Duodenal mucosa (tissue), 2 donors: ENCODE measurements around the gene IL31RA.
"Not testable (repeated sequence)": the region's sequence is repeated elsewhere in the genome, so short reads cannot be mapped to it uniquely, and the experiment has no call there.

Experiments
- H3K27ac ChIP-seq: one replicate; pipeline ENCODE4 v1.7.0; 2013; ENCODE audit warnings: low read depth, low read length
- H3K27me3 ChIP-seq, 2 donors: one replicate each; pipeline ENCODE4 v1.7.0; 2013; ENCODE audit warnings: low read length in 2 of 2, control low read depth in 1 of 2; ENCODE audit not compliant: insufficient read depth in 2 of 2, control insufficient read depth in 1 of 2
- H3K36me3 ChIP-seq, 2 donors: one replicate each; pipeline ENCODE4 v1.7.0; 2013; ENCODE audit warnings: low read length in 2 of 2, control low read depth in 1 of 2; ENCODE audit not compliant: insufficient read depth in 2 of 2, control insufficient read depth in 1 of 2
- H3K4me1 ChIP-seq, 2 donors: one replicate each; pipeline ENCODE4 v1.7.0; 2013; ENCODE audit warnings: low read length in 2 of 2, control low read depth in 1 of 2; ENCODE audit not compliant: insufficient read depth in 2 of 2, control insufficient read depth in 1 of 2
- H3K4me3 ChIP-seq, 2 donors: one replicate each; pipeline ENCODE4 v1.7.0; 2013; ENCODE audit warnings: low read length in 2 of 2, low read depth in 1 of 2
- H3K9ac ChIP-seq, 2 donors: one replicate each; pipeline ENCODE4 v1.7.0; 2013; ENCODE audit warnings: low read length in 2 of 2, low read depth in 1 of 2
- H3K9me3 ChIP-seq, 2 donors: one replicate each; pipeline ENCODE4 v1.7.0; 2013; ENCODE audit warnings: low read length in 2 of 2, control low read depth in 1 of 2; ENCODE audit not compliant: control insufficient read depth in 1 of 2

Gene IL31RA

GRCh38 chr5:55933377-55934114, 82.4 kb downstream of the IL31RA start:
- Histone ChIP-seq H3K9ac (no peak overlapping the region), H3K9me3 (no peaks in the 10 kb centered on the region), H3K36me3 (no peaks in the 10 kb centered on the region), H3K4me3 (no peak overlapping the region), H3K4me1 (no peaks in the 10 kb centered on the region), H3K27ac (no peak overlapping the region), H3K27me3 (no peaks in the 10 kb centered on the region)

- Histone ChIP-seq H3K4me3 (no peak overlapping the region), H3K27ac (no peak overlapping the region), H3K9me3 (no peaks in the 10 kb centered on the region), H3K36me3 (no peaks in the 10 kb centered on the region), H3K9ac (no peak overlapping the region), H3K27me3 (no peaks in the 10 kb centered on the region), H3K4me1 (no peaks in the 10 kb centered on the region)
These were observed 83.0 kb downstream of the IL31RA start for GRCh38 chr5:55934115-55934613.

GRCh38 chr5:55934720-55935119, 83.6 kb downstream of the IL31RA start:
- Histone ChIP-seq H3K4me1 (no peaks in the 10 kb centered on the region), H3K9ac (no peak overlapping the region), H3K27me3 (no peaks in the 10 kb centered on the region), H3K27ac (no peak overlapping the region), H3K9me3 (no peaks in the 10 kb centered on the region), H3K4me3 (no peak overlapping the region), H3K36me3 (peaks cover 0 to 5% of the 10 kb centered on the region in 2 donors)

- H3K9ac ChIP-seq, result no peak overlapping the region
- H3K4me1 ChIP-seq, result no peaks in the 10 kb centered on the region
- H3K4me3 ChIP-seq, result no peak overlapping the region
- no peaks in the 10 kb centered on the region for H3K27me3 ChIP-seq
- H3K27ac ChIP-seq, result no peak overlapping the region
- H3K9me3 ChIP-seq, result no peaks in the 10 kb centered on the region
- peaks cover 0 to 9% of the 10 kb centered on the region in 2 donors for H3K36me3 ChIP-seq
These were observed 84.2 kb downstream of the IL31RA start for GRCh38 chr5:55935371-55935770.

GRCh38 chr5:55936100-55936693, 85.0 kb downstream of the IL31RA start:
- no peak overlapping the region for H3K4me3 ChIP-seq
- no peak overlapping the region for H3K9ac ChIP-seq
- no peaks in the 10 kb centered on the region for H3K9me3 ChIP-seq
- no peaks in the 10 kb centered on the region for H3K4me1 ChIP-seq
- no peak overlapping the region for H3K27ac ChIP-seq
- H3K27me3 ChIP-seq, result no peaks in the 10 kb centered on the region
- H3K36me3 ChIP-seq, result peaks cover 0 to 14% of the 10 kb centered on the region in 2 donors

- H3K9ac ChIP-seq, H3K27me3 ChIP-seq, H3K4me1 ChIP-seq, H3K4me3 ChIP-seq, H3K27ac ChIP-seq, H3K9me3 ChIP-seq: not testable (repeated sequence)
- peaks cover 6 to 28% of the 10 kb centered on the region in 2 donors for H3K36me3 ChIP-seq
These were observed 86.4 kb downstream of the IL31RA start for GRCh38 chr5:55937598-55937997.

- H3K9ac ChIP-seq, H3K9me3 ChIP-seq, H3K27ac ChIP-seq, H3K4me1 ChIP-seq, H3K4me3 ChIP-seq, H3K27me3 ChIP-seq: not testable (repeated sequence)
- peaks cover 9 to 44% of the 10 kb centered on the region in 2 donors for H3K36me3 ChIP-seq
These were observed 90.0 kb downstream of the IL31RA start for GRCh38 chr5:55941154-55941553.

- Histone ChIP-seq H3K9me3 (no peaks in the 10 kb centered on the region), H3K4me1 (no peaks in the 10 kb centered on the region), H3K27me3 (no peaks in the 10 kb centered on the region), H3K36me3 (peaks cover 25 to 52% of the 10 kb centered on the region in 2 donors), H3K4me3 (no peak overlapping the region), H3K9ac (no peak overlapping the region), H3K27ac (no peak overlapping the region)
These were observed 108.1 kb downstream of the IL31RA start for GRCh38 chr5:55959208-55959607.

- Histone ChIP-seq H3K36me3 (peaks cover 13 to 37% of the 10 kb centered on the region in 2 donors), H3K27ac (no peak overlapping the region), H3K9me3 (no peaks in the 10 kb centered on the region), H3K27me3 (no peaks in the 10 kb centered on the region), H3K4me1 (no peaks in the 10 kb centered on the region), H3K9ac (no peak overlapping the region), H3K4me3 (no peak overlapping the region)
These were observed 109.6 kb downstream of the IL31RA start for GRCh38 chr5:55960779-55961178.

GRCh38 chr5:55965525-55965924, 114.4 kb downstream of the IL31RA start:
- Histone ChIP-seq H3K9me3 (no peaks in the 10 kb centered on the region), H3K4me1 (no peaks in the 10 kb centered on the region), H3K27me3 (no peaks in the 10 kb centered on the region), H3K36me3 (peaks cover 11 to 23% of the 10 kb centered on the region in 2 donors), H3K9ac (no peak overlapping the region), H3K27ac (no peak overlapping the region), H3K4me3 (no peak overlapping the region)
